ENCODE measurements around the gene PLPP3. TPM values are rescaled to one million over a fixed set of nuclear protein-coding genes. Genes with fewer than 3 reads are reported as not detected.

Gene PLPP3
- total RNA-seq, 1 donor from 2014 or later: 101 TPM

GRCh38 chr1:56524263-56524662, 55.1 kb downstream of the PLPP3 start:
- no peak for DNase-seq
- Histone ChIP-seq H3K36me3 (peaks cover 53% of the 10 kb centered on the region), H3K4me1 (peaks cover 99% of the 10 kb centered on the region), H3K27ac (replicated peaks) (peak overlapping the region; percentile 59), H3K9me3 (replicated peaks) (no peaks in the 10 kb centered on the region), H3K27me3 (ENCODE audit: low read depth) (no peaks in the 10 kb centered on the region), H3K4me3 (no peak overlapping the region)
- no peak for TF ChIP-seq CTCF (IDR thresholded peaks at IDR 0.05; ENCODE audit: borderline replicate concordance)
- intact Hi-C loops (cut with micrococcal nuclease): no loop called here

DNA sequence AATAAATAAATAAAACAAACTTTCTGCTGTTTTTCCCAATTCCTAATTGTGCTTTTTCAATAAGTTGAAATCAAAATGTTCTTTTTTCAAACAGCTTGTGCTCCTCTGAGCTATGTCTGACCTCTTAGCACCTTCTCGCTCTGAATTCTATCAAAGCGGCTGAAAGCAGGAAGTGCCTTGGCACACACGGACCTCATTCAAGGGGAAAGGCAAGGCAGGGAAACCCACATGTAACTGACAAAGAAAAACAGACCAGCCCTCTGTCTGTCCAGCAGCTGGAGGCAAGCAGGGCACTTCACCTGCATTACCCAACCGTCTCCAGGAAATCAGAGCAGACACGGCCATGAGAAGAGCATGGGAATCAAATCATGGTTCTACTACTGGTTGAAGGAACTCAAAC, 56.7 kb downstream of the PLPP3 start:
- no peak for TF ChIP-seq CTCF (IDR thresholded peaks at IDR 0.05; ENCODE audit: borderline replicate concordance)
- Histone ChIP-seq H3K36me3 (peaks cover 65% of the 10 kb centered on the region), H3K4me3 (no peak overlapping the region), H3K27me3 (ENCODE audit: low read depth) (no peaks in the 10 kb centered on the region), H3K27ac (replicated peaks) (peak overlapping the region; percentile 59), H3K4me1 (peaks cover 99% of the 10 kb centered on the region), H3K9me3 (replicated peaks) (no peaks in the 10 kb centered on the region)
- DNase-seq: no peak
- intact Hi-C loops (cut with micrococcal nuclease): no loop called here

DNA sequence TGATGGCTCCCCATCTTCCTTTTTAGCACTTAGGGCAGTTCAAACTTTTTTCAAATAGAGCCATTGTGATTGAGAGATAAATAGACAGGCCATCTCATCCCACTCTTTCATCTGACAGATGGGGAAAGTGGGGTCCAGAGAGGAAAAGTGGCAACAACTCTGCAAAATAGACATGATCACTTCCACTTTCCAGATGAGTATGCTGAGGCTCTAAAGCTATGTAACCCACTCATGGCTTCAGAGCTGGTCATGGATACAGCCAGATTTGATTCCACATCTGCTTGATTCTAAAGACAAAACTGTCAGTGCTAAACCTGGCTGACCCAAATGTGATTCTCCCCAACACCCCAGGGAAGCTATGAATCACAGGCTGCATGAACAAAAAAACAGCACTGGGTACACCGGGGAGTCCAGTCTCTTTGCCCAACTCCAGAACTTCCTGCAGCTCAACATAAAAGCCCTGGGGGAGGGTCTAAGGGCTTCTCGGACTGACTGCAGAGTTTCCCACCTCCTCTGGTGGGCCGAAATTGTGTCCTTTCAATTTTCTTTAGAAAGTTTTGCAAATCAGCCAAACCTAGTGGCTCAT, 59.3 kb downstream of the PLPP3 start:
- H3K27ac ChIP-seq (replicated peaks): peak overlapping the region; percentile 28
- no peaks in the 10 kb centered on the region for H3K9me3 ChIP-seq (replicated peaks)
- H3K4me1 ChIP-seq: peaks cover 99% of the 10 kb centered on the region
- H3K4me3 ChIP-seq: no peak overlapping the region
- DNase-seq: no peak
- H3K36me3 ChIP-seq: peaks cover 83% of the 10 kb centered on the region
- H3K27me3 ChIP-seq (ENCODE audit: low read depth): no peaks in the 10 kb centered on the region
- intact Hi-C loops (cut with micrococcal nuclease): no loop called here
- TF ChIP-seq CTCF (IDR thresholded peaks at IDR 0.05; ENCODE audit: borderline replicate concordance): no peak

GRCh38 chr1:56517404-56518130, 61.8 kb downstream of the PLPP3 start:
- no peaks in the 10 kb centered on the region for H3K27me3 ChIP-seq (ENCODE audit: low read depth)
- TF ChIP-seq CTCF (IDR thresholded peaks at IDR 0.05; ENCODE audit: borderline replicate concordance): no peak
- intact Hi-C loops (cut with micrococcal nuclease): loop anchor here (10.0 kb wide), 1 partner anchor 57 kb away; the partner anchor contains the start of gene PLPP3
- H3K4me1 ChIP-seq: peaks cover 99% of the 10 kb centered on the region
- peak overlapping the region; percentile 83 for H3K27ac ChIP-seq (replicated peaks)
- H3K9me3 ChIP-seq (replicated peaks): no peaks in the 10 kb centered on the region
- peaks cover 61% of the 10 kb centered on the region for H3K36me3 ChIP-seq
- no peak overlapping the region for H3K4me3 ChIP-seq
- no peak for DNase-seq

DNA sequence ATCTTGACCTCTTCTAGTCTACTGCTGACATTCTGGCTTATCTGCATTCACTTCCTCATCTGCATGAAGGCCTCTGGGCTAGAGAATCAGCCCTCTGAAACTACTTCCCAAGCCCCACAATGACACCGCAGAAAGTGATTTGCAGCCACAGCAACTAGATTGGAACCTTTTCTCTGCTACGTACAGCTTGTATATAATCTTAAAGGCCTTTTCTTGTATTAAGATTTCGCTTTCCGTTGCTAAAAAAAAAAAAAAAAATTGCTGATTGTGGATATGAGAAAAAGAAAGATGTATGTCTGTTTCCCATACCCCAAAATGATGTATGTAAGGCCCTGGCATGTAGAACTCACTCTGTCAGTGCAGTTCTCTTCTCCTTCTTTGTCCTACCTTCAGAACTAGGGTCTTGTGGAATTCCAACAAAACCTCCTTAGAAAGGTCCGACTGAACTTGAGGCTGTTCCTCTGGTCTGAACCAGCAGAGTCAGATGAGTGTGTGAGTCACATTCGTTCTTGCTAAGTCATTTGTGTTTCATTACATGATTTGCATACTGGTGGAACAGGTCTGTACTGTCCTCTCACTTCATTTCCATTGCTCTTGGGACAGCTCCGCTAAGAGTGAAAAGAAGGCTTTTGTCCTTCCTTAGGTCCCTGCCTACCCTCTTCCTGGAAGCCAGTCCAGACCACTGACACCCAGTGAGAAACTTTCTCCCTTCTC, 62.7 kb downstream of the PLPP3 start:
- no peak for DNase-seq
- Histone ChIP-seq H3K4me1 (peaks cover 99% of the 10 kb centered on the region), H3K27ac (replicated peaks) (peak overlapping the region; percentile 83), H3K36me3 (peaks cover 61% of the 10 kb centered on the region), H3K9me3 (replicated peaks) (no peaks in the 10 kb centered on the region), H3K27me3 (ENCODE audit: low read depth) (no peaks in the 10 kb centered on the region), H3K4me3 (no peak overlapping the region)
- no peak for TF ChIP-seq CTCF (IDR thresholded peaks at IDR 0.05; ENCODE audit: borderline replicate concordance)
- intact Hi-C loops (cut with micrococcal nuclease): loop anchor here (10.0 kb wide), 1 partner anchor 58 kb away; the partner anchor contains the start of gene PLPP3

Data from left ventricle myocardium inferior (tissue), 1 donor.